ENCODE results near the gene SIRPA. TPM values are rescaled to one million over a fixed set of nuclear protein-coding genes. Genes with fewer than 3 reads are reported as not detected.

The SIRPA gene
- total RNA-seq, 1 experiment from 2014 or later = 6.0 TPM

DNA sequence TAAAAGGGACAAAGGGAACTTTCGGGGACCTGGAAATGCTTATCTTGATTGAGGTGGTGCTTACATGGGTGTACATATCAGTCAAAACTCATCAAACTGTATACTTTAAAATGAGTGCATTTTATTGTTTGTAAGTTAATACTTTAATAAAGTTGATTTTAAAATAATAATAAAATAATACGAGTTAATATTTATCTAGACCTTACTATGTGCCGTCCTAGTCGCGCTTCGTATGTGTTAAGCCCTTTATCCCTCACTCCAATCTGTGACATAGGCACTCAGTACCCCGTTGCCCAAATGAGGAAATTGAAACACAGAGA lies 51.2 kb downstream of the SIRPA start:
- H3K27me3 ChIP-seq (ENCODE audit: insufficient read depth, low read length) = no peaks in the 10 kb centered on the region; the same call in 1 of the 2 replicates
- WGBS (ENCODE audit: extremely low coverage, insufficient read length, low lambda C conversion rate) = no CpG with 5 or more reads among the region's 7 CpGs
- H3K9me3 ChIP-seq (ENCODE audit: control insufficient read depth, low read depth, low read length) = no peaks in the 10 kb centered on the region
- H2BK120ac ChIP-seq (ENCODE audit: low read depth, low read length, poor library complexity, severe bottlenecking) = no peak overlapping the region
- H2BK15ac ChIP-seq (ENCODE audit: low read depth, low read length) = no peak overlapping the region
- no peak overlapping the region for H3T11ph ChIP-seq (ENCODE audit: low read length)
- H2BK12ac ChIP-seq (ENCODE audit: insufficient read length, low read depth, low read length) = no peak overlapping the region
- no peak overlapping the region for H3K27ac ChIP-seq (ENCODE audit: insufficient read length, low read depth, low read length)
- peaks cover 9% of the 10 kb centered on the region for H3K23me2 ChIP-seq (ENCODE audit: insufficient read length, low read depth, low read length, poor library complexity, severe bottlenecking)
- peak overlapping the region; percentile 9 for H3K18ac ChIP-seq (ENCODE audit: insufficient read length, low read depth, low read length)
- H3K4ac ChIP-seq (ENCODE audit: low read depth, low read length) = no peak overlapping the region
- H2BK20ac ChIP-seq (ENCODE audit: low read depth, low read length, poor library complexity, severe bottlenecking) = no peak overlapping the region
- H3K9ac ChIP-seq (ENCODE audit: extremely low read depth, insufficient read length, low read length) = no peak overlapping the region
- H4K91ac ChIP-seq (ENCODE audit: insufficient read length, low read depth, low read length) = no peak overlapping the region
- no peak overlapping the region for H2BK5ac ChIP-seq (ENCODE audit: insufficient read length, low read length)
- H2AFZ ChIP-seq (ENCODE audit: low read length) = peak overlapping the region; percentile 57
- peak overlapping the region; percentile 64 to 75; a peak in 4 of 5 replicates for H3K4me3 Mint-ChIP-seq
- H3K23ac ChIP-seq (ENCODE audit: insufficient read length, low read depth, low read length) = no peak overlapping the region
- DNase-seq = no peak
- H3K4me2 ChIP-seq (ENCODE audit: insufficient read depth, insufficient read length, low read length) = peak overlapping the region; percentile 68
- no peak overlapping the region for H4K8ac ChIP-seq (replicated peaks; ENCODE audit: insufficient read length, low read depth, low read length)
- H3K79me1 ChIP-seq (ENCODE audit: insufficient read depth, low read depth, low read length, poor library complexity, severe bottlenecking) = no peaks in the 10 kb centered on the region
- TF ChIP-seq, protein P1, sequence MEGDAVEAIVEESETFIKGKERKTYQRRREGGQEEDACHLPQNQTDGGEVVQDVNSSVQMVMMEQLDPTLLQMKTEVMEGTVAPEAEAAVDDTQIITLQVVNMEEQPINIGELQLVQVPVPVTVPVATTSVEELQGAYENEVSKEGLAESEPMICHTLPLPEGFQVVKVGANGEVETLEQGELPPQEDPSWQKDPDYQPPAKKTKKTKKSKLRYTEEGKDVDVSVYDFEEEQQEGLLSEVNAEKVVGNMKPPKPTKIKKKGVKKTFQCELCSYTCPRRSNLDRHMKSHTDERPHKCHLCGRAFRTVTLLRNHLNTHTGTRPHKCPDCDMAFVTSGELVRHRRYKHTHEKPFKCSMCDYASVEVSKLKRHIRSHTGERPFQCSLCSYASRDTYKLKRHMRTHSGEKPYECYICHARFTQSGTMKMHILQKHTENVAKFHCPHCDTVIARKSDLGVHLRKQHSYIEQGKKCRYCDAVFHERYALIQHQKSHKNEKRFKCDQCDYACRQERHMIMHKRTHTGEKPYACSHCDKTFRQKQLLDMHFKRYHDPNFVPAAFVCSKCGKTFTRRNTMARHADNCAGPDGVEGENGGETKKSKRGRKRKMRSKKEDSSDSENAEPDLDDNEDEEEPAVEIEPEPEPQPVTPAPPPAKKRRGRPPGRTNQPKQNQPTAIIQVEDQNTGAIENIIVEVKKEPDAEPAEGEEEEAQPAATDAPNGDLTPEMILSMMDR (conservative IDR thresholded peaks at IDR 0.05) = no peak
- H4K20me1 ChIP-seq (ENCODE audit: control insufficient read depth, insufficient read depth, insufficient read length) = no peaks in the 10 kb centered on the region
- peak overlapping the region in 1 of 3 experiments; percentile 76; a peak in 2 of 7 replicates for H3K27ac Mint-ChIP-seq
- H3K56ac ChIP-seq (ENCODE audit: insufficient read length, low read depth, low read length) = no peak overlapping the region
- H2AK5ac ChIP-seq (ENCODE audit: insufficient read length, low read length) = no peak overlapping the region
- no peak overlapping the region for H3K14ac ChIP-seq (ENCODE audit: insufficient read depth, low read length)
- no peaks in the 10 kb centered on the region; a peak in 2 of 5 replicates for H3K9me3 Mint-ChIP-seq
- no peaks in the 10 kb centered on the region for H3K79me2 ChIP-seq (ENCODE audit: insufficient read depth, low read length)
- peaks cover 45 to 59% of the 10 kb centered on the region in 2 experiments for H3K4me1 Mint-ChIP-seq
- no peak overlapping the region for H4K5ac ChIP-seq (ENCODE audit: insufficient read length, low read depth, low read length)
- no peaks in the 10 kb centered on the region for H3K36me3 Mint-ChIP-seq (ENCODE audit: insufficient read depth in 1 of 3, low read depth in 3 of 3)
- H3K27me3 Mint-ChIP-seq (ENCODE audit: low read depth) = peaks cover 62% of the 10 kb centered on the region
- H3K4me1 ChIP-seq (ENCODE audit: insufficient read depth, low read length) = peaks cover 2% of the 10 kb centered on the region; the same call in 1 of the 2 replicates

Data from H9 (cell line).